HepG2 (cell line): ENCODE measurements around the gene BCDIN3D. TPM values are rescaled to one million over a fixed set of nuclear protein-coding genes. Genes with fewer than 3 reads are reported as not detected.
"Not testable (repeated sequence)": the region's sequence is repeated elsewhere in the genome, so short reads cannot be mapped to it uniquely, and the experiment has no call there.

Source experiments
- ATAC-seq: fragments of 200-7000 bp; cut with Tn5 transposase; 3 replicates; pipeline ENCODE4 v1.9.1; 2020; ENCODE audit warnings: mild to moderate bottlenecking, moderate library complexity
- BruUV-seq: library from RNA; stranded (reverse); fragments of 400-500 nt; replicated peaks from 2 replicates; lab custom pipeline; 2021; lab: Mats Ljungman, UMichigan
- CTCF ChIA-PET: fragments of 300-600 bp; formaldehyde crosslinking; extraction: SDS; loops from one replicate; lab custom pipeline; 2021; ENCODE audit warnings: low total read pairs, inconsistent platforms, low intra/inter-chr PET ratio; lab: Yijun Ruan, JAX
- POLR2A ChIA-PET: fragments of 350-600 bp; sonication (Branson Sonifier 250); formaldehyde crosslinking; loops from one replicate; lab custom pipeline; 2020; ENCODE audit warnings: antibody characterized with exemption, inconsistent platforms; lab: Yijun Ruan, JAX
- DNase-seq: peaks from one replicate; pipeline ENCODE4 v3.0.0-alpha.2; 2015; ENCODE audit warnings: low spot score
- FAIRE-seq: peaks from 3 replicates; lab custom pipeline; 2011; peaks lifted over from hg19 to GRCh38; lab: Jason Lieb, UNC
- H2AFZ ChIP-seq: one replicate; pipeline ENCODE4 v1.6.1; 2011; ENCODE audit warnings: low read length, inconsistent platforms
- H3K27ac ChIP-seq: fragments of 300-600 bp; 3 replicates; pipeline ENCODE4 v1.8.0; 2011; ENCODE audit warnings: mixed run types, mild to moderate bottlenecking, mixed read lengths, low read length, inconsistent platforms; ENCODE audit not compliant: insufficient read depth; ENCODE audit errors: extremely low read length
- H3K27me3 ChIP-seq, 2 experiments: fragments of 200-600 bp in 1 of 2; 2 replicates in 1 of 2; 3 replicates in 1 of 2; pipeline versions ENCODE4 v1.6.0 to v1.8.0; 2011; ENCODE audit warnings: low read length in 2 of 2, mild to moderate bottlenecking in 2 of 2, moderate library complexity in 2 of 2, inconsistent platforms in 1 of 2; ENCODE audit not compliant: insufficient read depth in 2 of 2, control insufficient read depth in 1 of 2
- H3K36me3 ChIP-seq, 2 experiments: fragments of 200-600 bp in 1 of 2; replicated peaks in 1 of 2; 2 replicates in 1 of 2; 3 replicates in 1 of 2; pipeline versions ENCODE4 v1.5.1 to v1.8.0; 2011; ENCODE audit warnings: low read length in 2 of 2, inconsistent platforms in 1 of 2; ENCODE audit not compliant: insufficient read depth in 2 of 2, control insufficient read depth in 1 of 2
- H3K4me1 ChIP-seq: 2 replicates; pipeline ENCODE4 v1.5.1; 2012; ENCODE audit warnings: low read length, inconsistent platforms; ENCODE audit not compliant: insufficient read depth
- H3K4me2 ChIP-seq: 2 replicates; pipeline ENCODE4 v1.6.0; 2011; ENCODE audit warnings: low read depth, low read length, inconsistent platforms
- H3K4me3 ChIP-seq, 3 experiments: fragments of 200-600 bp in 1 of 3; sonication (generic), shearing (Covaris generic) in 1 of 3; replicated peaks in 1 of 3; 2 replicates each; pipeline ENCODE4 v1.5.1; 2011 to 2016; ENCODE audit warnings: low read length in 3 of 3, inconsistent platforms in 2 of 3, low read depth in 2 of 3, mild to moderate bottlenecking in 2 of 3, control low read depth in 1 of 3, mixed read lengths in 1 of 3; ENCODE audit not compliant: insufficient read depth in 1 of 3
- H3K79me2 ChIP-seq: one replicate; pipeline ENCODE4 v1.6.1; 2011; ENCODE audit warnings: low read length, inconsistent platforms; ENCODE audit not compliant: insufficient read depth
- H3K9ac ChIP-seq: 2 replicates; pipeline ENCODE4 v1.6.0; 2011; ENCODE audit warnings: mild to moderate bottlenecking, low read depth, low read length, inconsistent platforms; ENCODE audit not compliant: insufficient read depth
- H3K9me3 ChIP-seq: 2 replicates; pipeline ENCODE4 v1.5.1; 2012; ENCODE audit warnings: mild to moderate bottlenecking, low read length
- H4K20me1 ChIP-seq: 2 replicates; pipeline ENCODE4 v1.6.0; 2011; ENCODE audit warnings: inconsistent platforms, mild to moderate bottlenecking, low read length, moderate library complexity; ENCODE audit not compliant: insufficient read depth
- FOXP1 ChIP-seq, 2 experiments: fragments of 450-650 bp in 1 of 2; IDR thresholded peaks; 2 replicates each; pipeline ENCODE4 v1.6.1; 2017 to 2018; ENCODE audit warnings: antibody characterized with exemption in 1 of 2
- MNT ChIP-seq: fragments of 450-650 bp; IDR thresholded peaks from 2 replicates; pipeline ENCODE4 v1.6.1; 2016
- RAD51 ChIP-seq: fragments of 450-650 bp; IDR thresholded peaks from 2 replicates; pipeline ENCODE4 v1.6.1; 2016; ENCODE audit warnings: borderline replicate concordance
- U2AF1 ChIP-seq: fragments of 200-400 bp; formaldehyde crosslinking; optimal IDR thresholded peaks from 2 replicates; pipeline ENCODE3; 2017; ENCODE audit warnings: mild to moderate bottlenecking, low read depth, low read length
- ZNF121 ChIP-seq: sonication (generic); formaldehyde crosslinking; IDR thresholded peaks from 2 replicates; pipeline ENCODE4 v1.5.0; 2020; ENCODE audit warnings: mild to moderate bottlenecking, missing genetic modification reagents
- ZNF367 ChIP-seq: sonication (generic); formaldehyde crosslinking; IDR thresholded peaks from 2 replicates; pipeline ENCODE4 v1.4.0; 2020; ENCODE audit warnings: missing genetic modification reagents, borderline replicate concordance
- WGBS: methylation state at CpG from one replicate; pipeline ENCODE4 v1.1.6; 2017; ENCODE audit warnings: low lambda C conversion rate; 5-methylcytosine and 5-hydroxymethylcytosine counted together
- in situ Hi-C: cut with HindIII; loops from 2 replicates; pipeline ENCODE4 v1.10.0; 2017; ENCODE audit warnings: low pct_unique_long_range_greater_than_20kb; ENCODE audit not compliant: extremely low pct_ligation_motif_present
- intact Hi-C: fragments of 100-400 bp; cut with micrococcal nuclease; formaldehyde crosslinking; loops from one replicate; pipeline ENCODE4 v1.10.0; 2022; ENCODE audit not compliant: unreplicated experiment
- polyA plus RNA-seq, 8 experiments: library from polyadenylated mRNA; depleted of rRNA in 3 of 8; stranded (reverse) in 7 of 8; unstranded in 1 of 8; fragments of >200 nt; fragmentation: Illumina TruSeq in 4 of 8; extraction: Trizol in 4 of 8; gene quantifications; 2 replicates each; pipeline versions ENCODE4 v1.2.1 to v1.2.3, GENCODE V29; 2011 to 2016; ENCODE audit warnings: low read depth in 4 of 8, missing spikeins in 1 of 8, mixed read lengths in 1 of 8; ENCODE audit not compliant: insufficient read depth in 1 of 8
- total RNA-seq, 5 experiments: library from RNA; depleted of rRNA; stranded (reverse); fragments of >200 nt; fragmentation: Illumina TruSeq; extraction: Trizol; gene quantifications; 2 replicates each; pipeline ENCODE4 v1.2.3, GENCODE V29; 2016; ENCODE audit warnings: low read depth in 1 of 5
- TF ChIP-seq, protein P1 (sequence below): sonication (generic); formaldehyde crosslinking; IDR thresholded peaks from 2 replicates; pipeline ENCODE4 v1.4.0; 2020; ENCODE audit warnings: mild to moderate bottlenecking, low read depth, missing genetic modification reagents
- TF ChIP-seq, protein P2 (sequence below): IDR thresholded peaks from 2 replicates; pipeline ENCODE4 v1.6.1; 2016; ENCODE audit warnings: low read depth, borderline replicate concordance

BCDIN3D gene
- total and polyA plus RNA-seq, 2 of the 13 experiments (the other 11 are each of a cell fraction or from before 2014, with no cell fraction given) = 2.2 to 2.5 TPM

DNA sequence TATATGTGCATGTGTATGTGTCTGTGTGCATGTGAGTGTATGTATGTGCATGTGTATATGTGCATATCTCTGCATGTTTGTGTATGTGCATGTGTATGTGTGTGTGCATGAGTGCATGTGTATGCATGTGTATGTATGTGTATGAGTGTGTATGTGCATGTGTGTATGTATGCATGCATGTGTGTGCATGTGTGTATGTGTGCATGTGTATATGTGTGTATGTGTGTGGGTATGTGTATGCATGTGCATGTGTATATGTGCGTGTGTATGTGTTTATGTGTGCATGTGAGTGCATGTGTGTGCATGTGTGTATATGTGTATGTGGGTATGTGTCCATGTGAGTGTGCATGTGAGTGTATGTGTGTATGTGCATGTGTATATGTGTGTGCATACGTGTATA, 36.2 kb upstream of the BCDIN3D start:
- in situ Hi-C loops; H3K4me3 ChIP-seq; H2AFZ ChIP-seq; H3K79me2 ChIP-seq; H3K4me2 ChIP-seq; H4K20me1 ChIP-seq; H3K4me1 ChIP-seq; ATAC-seq; CTCF ChIA-PET; intact Hi-C loops; BruUV-seq; POLR2A ChIA-PET; H3K27ac ChIP-seq; H3K9ac ChIP-seq; H3K36me3 ChIP-seq; DNase-seq; TF ChIP-seq FOXP1 (CRISPR knock-in tag; IDR thresholded peaks at IDR 0.05): not testable (repeated sequence)
- TF ChIP-seq FOXP1 (IDR thresholded peaks at IDR 0.05) = 0 out of 2 replicates have a peak, but pooled peaks have one; percentile 22
- peak; percentile 91 for TF ChIP-seq MNT
- H3K9me3 ChIP-seq = peaks cover 26% of the 10 kb centered on the region
- FAIRE-seq = peak; percentile 30
- peaks cover 2 to 19% of the 10 kb centered on the region in 2 experiments; a peak in 2 of 5 replicates for H3K27me3 ChIP-seq
- 46% methylated on average over 2 of the region's 2 CpGs for WGBS

- peaks cover 26% of the 10 kb centered on the region for H3K9me3 ChIP-seq
- ChIA-PET POLR2A (no interaction called here), CTCF (no interaction called here)
- in situ Hi-C loops (no loop called here), intact Hi-C loops (no loop called here)
- H3K4me3 ChIP-seq = no peak overlapping the region
- DNase-seq = no peak
- no peak overlapping the region for H3K27ac ChIP-seq
- TF ChIP-seq U2AF1 = no peak
- TF ChIP-seq, protein P1, sequence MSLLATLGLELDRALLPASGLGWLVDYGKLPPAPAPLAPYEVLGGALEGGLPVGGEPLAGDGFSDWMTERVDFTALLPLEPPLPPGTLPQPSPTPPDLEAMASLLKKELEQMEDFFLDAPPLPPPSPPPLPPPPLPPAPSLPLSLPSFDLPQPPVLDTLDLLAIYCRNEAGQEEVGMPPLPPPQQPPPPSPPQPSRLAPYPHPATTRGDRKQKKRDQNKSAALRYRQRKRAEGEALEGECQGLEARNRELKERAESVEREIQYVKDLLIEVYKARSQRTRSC (CRISPR knock-in tag) = no peak
- 0 out of 2 replicates have a peak, but pooled peaks have one; percentile 3 for TF ChIP-seq RAD51
- TF ChIP-seq MNT = peak; percentile 75
- TF ChIP-seq ZNF367 (CRISPR knock-in tag) = no peak
- TF ChIP-seq ZNF121 = no peak
- TF ChIP-seq, protein P2, sequence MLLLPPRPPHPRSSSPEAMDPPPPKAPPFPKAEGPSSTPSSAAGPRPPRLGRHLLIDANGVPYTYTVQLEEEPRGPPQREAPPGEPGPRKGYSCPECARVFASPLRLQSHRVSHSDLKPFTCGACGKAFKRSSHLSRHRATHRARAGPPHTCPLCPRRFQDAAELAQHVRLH (CRISPR knock-in tag) = no peak
- peak; percentile 18 for FAIRE-seq
- peaks cover 2 to 12% of the 10 kb centered on the region in 2 experiments; a peak in 2 of 5 replicates for H3K27me3 ChIP-seq
- no peaks in the 10 kb centered on the region for H3K4me1 ChIP-seq
- no peak overlapping the region for H3K9ac ChIP-seq
- no peak for ATAC-seq
- no peak overlapping the region for H3K4me2 ChIP-seq
- 63% methylated on average over 2 of the region's 2 CpGs for WGBS
- BruUV-seq = no TSS peak
- no peak overlapping the region for H2AFZ ChIP-seq
- no peaks in the 10 kb centered on the region for H3K79me2 ChIP-seq
- no peaks in the 10 kb centered on the region for H4K20me1 ChIP-seq
- H3K36me3 ChIP-seq = no peaks in the 10 kb centered on the region
Observed at GRCh38 chr12:49878021-49878420, 35.1 kb upstream of the BCDIN3D start.
